A549 (cell line): ENCODE measurements around the gene GSE1.

ENCODE experiments used
- POLR2AphosphoS2 ChIP-seq: conservative IDR thresholded peaks from 2 replicates; pipeline ENCODE4 v1.6.1; 2012; ENCODE audit warnings: low read length, improper control_type of control experiment, inconsistent platforms
- RCOR1 ChIP-seq: fragments of 150-350 bp; IDR thresholded peaks from 2 replicates; pipeline ENCODE4 v1.6.1; 2014; ENCODE audit warnings: antibody characterized with exemption, low read length, low read depth
- TF ChIP-seq, protein P1 (sequence below): fragments of >200 bp; sonication (Bioruptor Twin); formaldehyde crosslinking; IDR thresholded peaks from 3 replicates; pipeline ENCODE4 v1.5.1; 2016

DNA sequence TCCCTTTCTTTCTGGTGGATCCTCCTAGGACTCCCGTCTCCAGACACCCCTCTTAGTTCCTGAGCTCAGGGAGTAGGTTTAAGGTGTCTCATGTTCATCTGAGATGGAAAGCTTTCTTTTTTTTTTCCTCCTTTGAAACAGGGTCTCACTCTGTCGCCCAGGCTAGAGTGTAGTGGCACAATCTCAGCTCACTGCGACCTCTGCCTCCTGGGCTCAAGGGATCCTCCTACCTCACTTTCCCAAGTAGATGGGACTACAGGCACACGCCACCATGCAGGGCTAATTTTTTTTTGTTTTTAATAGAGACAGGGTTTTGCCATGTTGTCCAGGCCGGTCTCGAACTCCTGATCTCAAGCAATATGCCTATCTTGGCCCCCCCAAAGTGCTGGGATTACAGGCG lies 3.6 kb upstream of the GSE1 start:
- TF ChIP-seq RCOR1 (no peak), POLR2AphosphoS2 (no peak)
- TF ChIP-seq, protein P1, sequence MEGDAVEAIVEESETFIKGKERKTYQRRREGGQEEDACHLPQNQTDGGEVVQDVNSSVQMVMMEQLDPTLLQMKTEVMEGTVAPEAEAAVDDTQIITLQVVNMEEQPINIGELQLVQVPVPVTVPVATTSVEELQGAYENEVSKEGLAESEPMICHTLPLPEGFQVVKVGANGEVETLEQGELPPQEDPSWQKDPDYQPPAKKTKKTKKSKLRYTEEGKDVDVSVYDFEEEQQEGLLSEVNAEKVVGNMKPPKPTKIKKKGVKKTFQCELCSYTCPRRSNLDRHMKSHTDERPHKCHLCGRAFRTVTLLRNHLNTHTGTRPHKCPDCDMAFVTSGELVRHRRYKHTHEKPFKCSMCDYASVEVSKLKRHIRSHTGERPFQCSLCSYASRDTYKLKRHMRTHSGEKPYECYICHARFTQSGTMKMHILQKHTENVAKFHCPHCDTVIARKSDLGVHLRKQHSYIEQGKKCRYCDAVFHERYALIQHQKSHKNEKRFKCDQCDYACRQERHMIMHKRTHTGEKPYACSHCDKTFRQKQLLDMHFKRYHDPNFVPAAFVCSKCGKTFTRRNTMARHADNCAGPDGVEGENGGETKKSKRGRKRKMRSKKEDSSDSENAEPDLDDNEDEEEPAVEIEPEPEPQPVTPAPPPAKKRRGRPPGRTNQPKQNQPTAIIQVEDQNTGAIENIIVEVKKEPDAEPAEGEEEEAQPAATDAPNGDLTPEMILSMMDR: no peak
